ENCODE data around the gene SNX10. TPM values are rescaled to one million over a fixed set of nuclear protein-coding genes. Genes with fewer than 3 reads are reported as not detected.
"Not testable (repeated sequence)": the region's sequence is repeated elsewhere in the genome, so short reads cannot be mapped to it uniquely, and the experiment has no call there.

Gene SNX10
- total and polyA plus RNA-seq, 8 donors: 0.58 to 55.0 (median 3.0) TPM; not detected in 2

GRCh38 chr7:26284477-26284876 is 7.2 kb upstream of the SNX10 start:
- Histone ChIP-seq H3K27ac (no peak overlapping the region), H3K9me3 (no peaks in the 10 kb centered on the region), H3K4me1 (no peaks in the 10 kb centered on the region), H3K4me3 (no peak overlapping the region), H3K27me3 (no peaks in the 10 kb centered on the region), H3K36me3 (no peaks in the 10 kb centered on the region)
- WGBS, 5 donors: 88 to 97% (median 93%) methylated on average over 3 of the region's 3 CpGs
- TF ChIP-seq CTCF (IDR thresholded peaks at IDR 0.05): no peak
- TF ChIP-seq POLR2AphosphoS5 (IDR thresholded peaks at IDR 0.05): no peak
- no peak for TF ChIP-seq POLR2A (IDR thresholded peaks at IDR 0.05)
- no peak for TF ChIP-seq EP300 (IDR thresholded peaks at IDR 0.05)
- DNase-seq: no peak
- intact Hi-C loops (cut with DNase I; ENCODE audit: low total_unique reads): no loop called here

GRCh38 chr7:26284995-26285632 is 6.5 kb upstream of the SNX10 start:
- H3K9me3 ChIP-seq: no peaks in the 10 kb centered on the region
- peak in 1 of 7 experiments; percentile 20 for TF ChIP-seq CTCF (IDR thresholded peaks at IDR 0.05)
- no peak for TF ChIP-seq POLR2A (IDR thresholded peaks at IDR 0.05)
- TF ChIP-seq EP300 (IDR thresholded peaks at IDR 0.05): no peak
- H3K27ac ChIP-seq: no peak overlapping the region
- H3K4me3 ChIP-seq: no peak overlapping the region
- H3K36me3 ChIP-seq: no peaks in the 10 kb centered on the region
- WGBS, 5 donors: 52 to 77% (median 66%) methylated on average over 5 of the region's 5 CpGs
- intact Hi-C loops (cut with DNase I; ENCODE audit: low total_unique reads): no loop called here
- DNase-seq: no peak
- no peaks in the 10 kb centered on the region for H3K4me1 ChIP-seq
- H3K27me3 ChIP-seq: no peaks in the 10 kb centered on the region

GRCh38 chr7:26286157-26286556 is 5.5 kb upstream of the SNX10 start:
- Histone ChIP-seq H3K4me3 (no peak overlapping the region), H3K27ac (no peak overlapping the region), H3K36me3 (no peaks in the 10 kb centered on the region), H3K4me1 (no peaks in the 10 kb centered on the region), H3K27me3 (no peaks in the 10 kb centered on the region), H3K9me3 (no peaks in the 10 kb centered on the region)
- DNase-seq: no peak
- intact Hi-C loops (cut with DNase I; ENCODE audit: low total_unique reads): no loop called here
- TF ChIP-seq CTCF (IDR thresholded peaks at IDR 0.05) (no peak), EP300 (IDR thresholded peaks at IDR 0.05) (no peak)
- 68 to 86% (median 76%) methylated on average over 2 of the region's 2 CpGs for WGBS, 5 donors

- H3K27ac ChIP-seq; DNase-seq; H3K36me3 ChIP-seq; H3K9me3 ChIP-seq; intact Hi-C loops (cut with DNase I; ENCODE audit: low total_unique reads); H3K4me3 ChIP-seq: not testable (repeated sequence)
- WGBS, 5 donors: 59 to 74% (median 70%) methylated on average over 5 of the region's 5 CpGs
- Histone ChIP-seq H3K27me3 (peaks cover 0 to 15% (median 0%) of the 10 kb centered on the region in 3 donors), H3K4me1 (peaks cover 0 to 14% (median 11%) of the 10 kb centered on the region in 4 donors)
Measured at GRCh38 chr7:26288126-26288525, 3.5 kb upstream of the SNX10 start.

DNA sequence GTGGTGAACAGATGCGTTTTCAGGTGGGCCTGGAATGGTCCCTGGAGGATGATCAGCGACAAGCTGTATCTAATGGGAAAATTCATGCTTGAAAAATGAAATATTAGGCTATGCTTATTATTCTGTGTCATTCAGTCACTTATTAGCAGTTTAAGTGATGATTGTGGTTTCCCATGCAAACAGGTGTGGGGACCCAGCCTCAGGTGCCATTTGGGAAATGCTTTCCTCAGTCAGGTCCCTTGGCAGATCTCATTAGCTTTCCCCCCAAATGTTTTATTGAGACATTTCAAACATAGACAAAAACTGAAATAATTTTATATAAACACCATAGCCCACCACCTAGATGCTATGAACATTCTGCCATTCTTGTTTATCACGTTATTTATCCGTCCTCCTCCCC is 411 bp upstream of the SNX10 start:
- no peak for TF ChIP-seq CTCF (IDR thresholded peaks at IDR 0.05)
- no peak for TF ChIP-seq EP300 (IDR thresholded peaks at IDR 0.05)
- TF ChIP-seq POLR2AphosphoS5 (IDR thresholded peaks at IDR 0.05): no peak
- TF ChIP-seq POLR2A (IDR thresholded peaks at IDR 0.05): no peak
- DNase-seq: no peak
- Histone ChIP-seq H3K4me1 (peaks cover 0 to 14% (median 11%) of the 10 kb centered on the region in 4 donors), H3K27me3 (peaks cover 0 to 16% (median 0%) of the 10 kb centered on the region in 3 donors), H3K27ac (peak overlapping the region in 1 of 5 donors; percentile 74), H3K36me3 (no peaks in the 10 kb centered on the region), H3K9me3 (no peaks in the 10 kb centered on the region), H3K4me3 (peak overlapping the region; percentile 51 to 77 (median 66))
- WGBS, 5 donors: 46 to 50% (median 48%) methylated on average over 4 of the region's 4 CpGs
- intact Hi-C loops (cut with DNase I; ENCODE audit: low total_unique reads): no loop called here
